Measurements from ENCODE around the gene ATP10A.

ATP10A gene

GRCh38 chr15:25734680-25735355 lies 128.3 kb downstream of the ATP10A start:
- no peak for DNase-seq

GRCh38 chr15:25733856-25734679 lies 129.1 kb downstream of the ATP10A start:
- no peak for DNase-seq

DNA sequence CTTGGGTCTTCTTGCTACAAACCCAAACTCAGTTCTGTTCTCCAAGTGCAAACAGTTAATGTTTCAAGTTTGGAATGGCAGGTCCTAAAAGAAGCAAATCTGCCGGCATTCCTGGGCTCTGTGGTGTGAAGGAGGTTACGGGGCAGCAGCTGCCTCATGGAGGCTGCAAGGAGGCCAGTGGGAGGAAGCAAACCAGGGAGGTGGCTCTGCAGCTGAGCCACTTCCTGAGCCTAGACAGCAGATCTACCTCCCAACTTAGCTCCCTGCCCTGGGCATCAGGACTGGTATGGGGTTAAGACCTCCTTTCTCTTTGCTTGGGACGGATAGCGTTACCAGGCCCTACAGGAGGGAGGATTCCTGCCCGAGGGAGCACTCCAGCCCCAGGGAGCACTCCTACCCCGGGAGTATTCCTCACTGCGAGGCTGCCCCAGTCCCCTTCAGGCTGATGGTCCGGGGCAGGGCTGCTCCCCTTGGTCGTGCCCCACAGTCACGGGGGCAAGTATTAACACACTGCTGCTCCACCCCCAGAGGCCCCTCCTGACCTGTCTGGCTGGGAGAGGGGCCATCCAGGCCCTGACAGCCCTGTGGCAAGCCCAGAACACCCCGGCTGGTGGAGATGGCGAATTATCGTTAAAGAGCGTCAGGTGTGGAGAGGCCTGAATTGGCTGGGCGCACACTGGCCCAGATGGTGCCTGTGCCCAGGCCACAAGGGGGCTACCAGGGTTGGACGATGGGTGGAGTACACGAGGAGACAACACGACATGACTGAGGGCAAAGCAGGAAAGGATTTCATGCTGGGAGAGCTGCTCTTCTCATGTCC lies 129.9 kb downstream of the ATP10A start:
- no peak for DNase-seq

- no peak for DNase-seq
Measured at GRCh38 chr15:25732191-25732590, 130.9 kb downstream of the ATP10A start.

DNA sequence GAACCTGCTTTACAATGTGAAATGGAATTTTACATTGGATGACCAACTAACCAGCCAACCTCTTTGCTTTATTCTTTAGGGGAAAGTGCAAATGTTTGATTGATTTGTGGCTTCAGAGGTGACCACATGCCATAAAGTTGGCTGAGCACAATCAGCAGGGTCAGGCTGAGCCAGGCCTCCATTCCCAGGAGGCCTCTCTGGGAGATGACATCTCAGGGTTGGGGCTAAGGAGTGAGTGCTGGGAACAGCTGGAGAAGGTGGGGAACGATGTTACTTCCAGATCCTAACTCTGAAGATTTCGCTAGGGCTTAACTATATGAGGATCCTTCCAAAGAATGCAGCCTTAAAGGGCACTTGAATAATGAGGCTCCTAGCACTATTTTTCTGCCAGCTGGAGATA lies 131.7 kb downstream of the ATP10A start:
- DNase-seq, result no peak

GRCh38 chr15:25730918-25731317 lies 132.2 kb downstream of the ATP10A start:
- DNase-seq, result no peak

- peak; percentile 11 for DNase-seq
Measured at GRCh38 chr15:25728816-25729215, 134.3 kb downstream of the ATP10A start.

DNA sequence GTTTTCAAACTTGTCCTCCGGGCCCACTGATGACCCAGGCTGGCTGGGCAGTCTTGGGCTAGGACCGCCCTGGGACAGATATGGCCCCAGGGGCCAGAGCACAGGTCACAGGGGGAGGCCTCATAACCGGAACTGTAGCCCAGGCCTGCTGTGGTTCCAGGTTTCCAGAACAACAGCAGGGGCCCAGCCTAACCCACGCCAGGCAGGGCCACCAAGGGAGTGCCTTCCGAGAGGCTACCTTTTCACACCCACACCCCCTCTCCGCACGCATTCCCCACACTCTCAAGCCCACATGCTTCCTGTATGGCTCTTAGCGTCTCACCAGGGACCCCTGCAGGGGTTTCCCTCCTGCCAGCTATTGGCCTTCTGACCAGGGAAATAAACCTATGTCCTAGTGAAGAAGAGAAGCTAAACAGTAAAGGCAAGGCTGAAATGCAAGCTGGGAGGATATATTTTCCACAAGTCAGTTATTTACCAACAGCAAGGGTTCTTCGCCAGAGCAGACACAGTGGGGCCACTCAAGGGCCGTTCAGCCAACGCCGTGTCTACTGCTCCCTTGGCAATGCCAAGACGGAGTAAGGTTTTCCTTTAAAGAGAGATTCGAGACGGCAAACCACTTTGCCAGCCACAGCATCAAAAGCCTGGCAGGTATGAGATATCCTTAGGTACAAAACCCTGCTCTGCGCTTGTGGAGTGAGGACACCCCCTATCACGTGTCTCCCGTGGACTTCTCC lies 135.1 kb downstream of the ATP10A start:
- peak; percentile 16 for DNase-seq

GRCh38 chr15:25727116-25727515 lies 136.0 kb downstream of the ATP10A start:
- peak; percentile 14 for DNase-seq

- peak; percentile 21 for DNase-seq
Measured at GRCh38 chr15:25725758-25726157, 137.4 kb downstream of the ATP10A start.

DNA sequence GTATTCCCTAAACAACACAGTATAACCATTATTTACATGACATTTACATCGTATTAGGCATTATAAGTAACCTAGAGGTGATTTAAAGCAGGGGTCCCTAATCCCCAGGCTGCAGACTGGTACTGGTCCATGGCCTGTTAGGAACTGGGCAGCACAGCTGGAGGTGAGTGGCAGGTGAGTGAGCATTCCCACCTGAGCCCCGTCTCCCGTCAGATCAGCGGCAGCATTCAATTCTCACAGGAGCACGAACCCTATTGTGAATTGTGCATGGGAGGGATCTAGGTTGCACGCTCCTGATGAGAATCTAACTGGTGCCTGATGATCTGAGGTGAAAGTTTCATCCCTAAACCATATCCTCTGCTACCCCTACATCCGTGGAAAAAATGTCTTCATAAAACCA lies 138.2 kb downstream of the ATP10A start:
- DNase-seq, result no peak

GRCh38 chr15:25721605-25721955 lies 141.5 kb downstream of the ATP10A start:
- no peak for DNase-seq

GRCh38 chr15:25719101-25719985 lies 143.8 kb downstream of the ATP10A start:
- no peak for DNase-seq

DNA sequence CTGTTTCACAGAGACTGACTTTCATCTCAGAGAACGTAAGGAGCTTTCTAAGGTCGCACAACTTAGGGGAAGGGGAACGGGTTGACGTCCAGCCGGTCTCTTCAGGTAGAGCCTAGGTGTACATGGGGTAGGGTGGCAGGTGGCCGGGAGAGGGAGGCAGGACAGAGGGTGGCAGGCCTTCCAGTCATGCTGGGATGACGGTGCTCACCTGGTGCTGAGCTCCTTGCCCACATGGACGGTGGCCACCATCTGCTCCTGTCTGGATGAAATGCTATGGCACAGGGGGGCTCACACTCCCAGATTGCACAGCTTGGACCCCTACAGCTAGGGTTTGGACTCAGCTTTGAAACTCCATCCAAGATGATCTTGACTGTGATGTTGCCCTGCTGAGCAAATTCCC lies 144.5 kb downstream of the ATP10A start:
- DNase-seq, result no peak

- no peak for DNase-seq
Measured at GRCh38 chr15:25718169-25718536, 145.0 kb downstream of the ATP10A start.

DNA sequence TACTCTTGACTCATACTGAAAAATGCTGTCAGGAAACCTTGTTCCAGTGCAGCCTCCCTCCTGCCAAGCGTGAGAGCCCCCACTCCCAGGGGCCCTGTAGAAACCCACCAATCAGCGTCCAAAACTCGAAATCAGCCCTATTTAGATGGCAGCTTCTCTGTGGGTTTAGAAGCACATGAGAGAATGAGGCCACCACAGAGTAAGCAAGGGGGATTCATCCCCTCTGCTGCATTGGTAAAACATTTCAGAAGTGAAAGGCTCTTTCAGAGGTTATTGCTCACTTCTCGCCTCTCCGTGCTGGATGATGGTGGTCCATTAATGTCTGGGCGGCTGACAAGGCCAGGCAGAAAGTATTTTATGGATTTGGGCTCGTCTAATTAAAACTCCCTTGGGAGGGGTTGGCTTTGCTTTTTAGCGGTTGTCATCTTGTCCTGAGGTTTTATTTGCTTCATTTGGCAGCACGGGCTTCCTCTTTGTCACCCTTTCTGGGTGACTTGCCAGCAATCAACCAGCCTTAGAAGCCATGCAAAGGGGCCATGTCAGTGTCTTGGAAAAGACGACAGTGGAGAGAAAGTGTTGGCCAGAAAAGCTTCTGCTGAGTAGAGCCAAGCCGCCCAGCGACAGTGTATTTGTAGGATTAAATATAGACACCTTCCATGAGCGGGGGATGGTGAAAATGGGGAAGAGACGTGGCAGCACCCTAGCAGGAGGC lies 145.5 kb downstream of the ATP10A start:
- DNase-seq, result no peak

GRCh38 chr15:25717127-25717456 lies 146.0 kb downstream of the ATP10A start:
- no peak for DNase-seq

GRCh38 chr15:25716414-25717126 lies 146.6 kb downstream of the ATP10A start:
- no peak for DNase-seq

- no peak for DNase-seq
Measured at GRCh38 chr15:25715536-25716413, 147.4 kb downstream of the ATP10A start.

DNA sequence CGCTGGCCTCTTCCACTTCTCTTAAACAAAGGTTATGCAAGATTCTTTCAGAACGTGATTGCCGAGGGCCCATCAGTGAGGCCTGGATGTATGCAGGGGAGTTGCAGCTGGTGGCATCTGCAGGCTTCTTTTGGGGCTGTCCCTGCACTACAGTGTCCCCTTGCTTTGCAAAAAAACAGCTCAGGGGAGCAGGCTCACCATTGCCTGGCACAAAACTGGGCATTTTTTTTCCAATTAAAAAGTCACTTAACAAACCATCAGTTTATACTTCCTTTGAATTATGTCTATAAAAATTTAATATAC lies 148.6 kb downstream of the ATP10A start:
- no peak for DNase-seq
